ENCODE results near the gene IKZF4.
A peak's percentile ranks its signal among the peaks of the same experiment; 100 is the strongest.

- TF ChIP-seq CTCF (IDR thresholded peaks at IDR 0.05) (peak in 1 of 5 experiments; percentile 49), POLR2AphosphoS5 (IDR thresholded peaks at IDR 0.05) (no peak), POLR2A (IDR thresholded peaks at IDR 0.05) (no peak), EP300 (IDR thresholded peaks at IDR 0.05; ENCODE audit: low read depth) (no peak)
Observed at GRCh38 chr12:56040963-56041551, 20.2 kb downstream of the IKZF4 start.

All from transverse colon (tissue), 4 donors.